Endothelial cell of umbilical vein (primary cell): ENCODE results near the gene CCDC40. TPM values are rescaled to one million over a fixed set of nuclear protein-coding genes. Genes with fewer than 3 reads are reported as not detected.

Source experiments
- BruUV-seq: library from RNA; stranded (reverse); fragments of 400-500 nt; replicated peaks from 2 replicates; lab custom pipeline; 2021; lab: Mats Ljungman, UMichigan
- CTCF ChIA-PET: fragments of 300-600, 350-600 bp; sonication (Branson Sonifier 250); formaldehyde crosslinking; loops from one replicate; lab custom pipeline; 2021; ENCODE audit warnings: antibody characterized with exemption, inconsistent platforms; lab: Charles Lee
- POLR2A ChIA-PET: fragments of 300-600, 350-600 bp; sonication (Branson Sonifier 250); formaldehyde crosslinking; loops from one replicate; lab custom pipeline; 2021; ENCODE audit warnings: antibody characterized with exemption, inconsistent platforms; lab: Charles Lee
- DNase-seq: peaks from one replicate; pipeline ENCODE4 v3.0.0-alpha.2; 2011; ENCODE audit warnings: low read depth, low spot score
- FAIRE-seq: peaks from 2 replicates; lab custom pipeline; 2011; peaks lifted over from hg19 to GRCh38; lab: Jason Lieb, UNC
- H2AFZ ChIP-seq: 2 replicates; pipeline ENCODE4 v1.6.0; 2012; ENCODE audit warnings: low read depth, low read length, control low read depth, inconsistent platforms
- H3K27ac ChIP-seq: 2 replicates; pipeline ENCODE4 v1.5.1; 2011; ENCODE audit warnings: low read depth, mild to moderate bottlenecking, control low read depth, low read length, moderate library complexity; ENCODE audit not compliant: insufficient read depth
- H3K27me3 ChIP-seq, 2 experiments: 2 replicates each; pipeline versions ENCODE4 v1.6.0 to v1.6.1; 2011; ENCODE audit warnings: low read length in 2 of 2, mixed read lengths in 1 of 2; ENCODE audit not compliant: control insufficient read depth in 2 of 2, insufficient read depth in 2 of 2
- H3K36me3 ChIP-seq, 2 experiments: 2 replicates in 1 of 2; 3 replicates in 1 of 2; pipeline ENCODE4 v1.5.1; 2011; ENCODE audit warnings: low read length in 2 of 2, mild to moderate bottlenecking in 1 of 2, moderate library complexity in 1 of 2; ENCODE audit not compliant: control insufficient read depth in 2 of 2, insufficient read depth in 2 of 2; ENCODE audit errors: extremely low read depth in 1 of 2
- H3K4me1 ChIP-seq: 3 replicates; pipeline ENCODE4 v1.5.1; 2011; ENCODE audit warnings: mild to moderate bottlenecking, low read length; ENCODE audit not compliant: control insufficient read depth, insufficient read depth; ENCODE audit errors: extremely low read depth
- H3K4me2 ChIP-seq: 2 replicates; pipeline ENCODE4 v1.6.1; 2011; ENCODE audit warnings: low read length, control low read depth, mixed read lengths; ENCODE audit not compliant: insufficient read depth
- H3K4me3 ChIP-seq, 3 experiments: fragments of 200-600 bp in 1 of 3; sonication (generic), shearing (Covaris generic) in 1 of 3; replicated peaks in 1 of 3; 2 replicates each; pipeline ENCODE4 v1.5.1; 2011 to 2016; ENCODE audit warnings: control low read depth in 3 of 3, low read length in 3 of 3, mild to moderate bottlenecking in 2 of 3, inconsistent platforms in 1 of 3, low read depth in 1 of 3, moderate library complexity in 1 of 3; ENCODE audit not compliant: insufficient read depth in 1 of 3
- H3K79me2 ChIP-seq: 2 replicates; pipeline ENCODE4 v1.6.0; 2012; ENCODE audit warnings: low read length, inconsistent platforms; ENCODE audit not compliant: control insufficient read depth, insufficient read depth
- H3K9ac ChIP-seq: replicated peaks from 2 replicates; pipeline ENCODE3; 2011; ENCODE audit warnings: low read length, control low read depth; ENCODE audit not compliant: insufficient read depth; ENCODE audit errors: extremely low read depth
- H3K9me1 ChIP-seq: replicated peaks from 3 replicates; pipeline ENCODE4 v1.6.0; 2011; ENCODE audit warnings: mild to moderate bottlenecking, low read length; ENCODE audit not compliant: control insufficient read depth, insufficient read depth; ENCODE audit errors: extremely low read depth
- H3K9me3 ChIP-seq: replicated peaks from 2 replicates; pipeline ENCODE4 v1.5.1; 2012; ENCODE audit warnings: low read length, inconsistent platforms; ENCODE audit not compliant: control insufficient read depth, insufficient read depth
- H4K20me1 ChIP-seq: replicated peaks from 2 replicates; pipeline ENCODE3; 2011; ENCODE audit warnings: mild to moderate bottlenecking, low read length; ENCODE audit not compliant: control insufficient read depth, insufficient read depth; ENCODE audit errors: extremely low read depth
- CTCF ChIP-seq, 2 donors: IDR thresholded peaks; 1 replicate in 1 of 2; 2 replicates in 1 of 2; pipeline ENCODE4 v1.5.1; 2011; ENCODE audit warnings: low read length in 2 of 2, mild to moderate bottlenecking in 2 of 2, moderate library complexity in 2 of 2, control low read depth in 1 of 2, inconsistent platforms in 1 of 2, low read depth in 1 of 2; ENCODE audit not compliant: insufficient read depth in 1 of 2; ENCODE audit errors: extremely low read depth in 1 of 2
- MAX ChIP-seq: IDR thresholded peaks from 2 replicates; pipeline ENCODE4 v1.6.1; 2011; ENCODE audit not compliant: insufficient read depth, insufficient read length
- MYC ChIP-seq: IDR thresholded peaks from one replicate; pipeline ENCODE4 v1.6.1; 2011; ENCODE audit warnings: mild to moderate bottlenecking, low read depth, low read length
- dilution Hi-C: fragments of 300-500 bp; cut with MboI; formaldehyde crosslinking; loops from one replicate; pipeline ENCODE4 v1.15.0; 2019; ENCODE audit warnings: low sequenced_read_pairs; ENCODE audit not compliant: extremely low pct_ligation_motif_present
- intact Hi-C: fragments of 100-400 bp; cut with micrococcal nuclease; formaldehyde crosslinking; loops from one replicate; pipeline ENCODE4 v1.10.0; 2022
- polyA plus RNA-seq, 4 experiments: library from polyadenylated mRNA; depleted of rRNA in 3 of 4; stranded (reverse) in 3 of 4; unstranded in 1 of 4; fragments of >200 nt; gene quantifications; 2 replicates each; pipeline versions ENCODE4 v1.2.1 to v1.2.3, GENCODE V29; 2011 to 2012; ENCODE audit warnings: missing spikeins in 1 of 4
- total RNA-seq: library from RNA; stranded (reverse); gene quantifications from 2 replicates; pipeline ENCODE4 v1.2.3, GENCODE V29; 2021

Gene CCDC40
- total and polyA plus RNA-seq, 2 donors (not counting 3 experiments of a cell fraction or from before 2014, with no cell fraction given) = 1.4 to 5.5 TPM

DNA sequence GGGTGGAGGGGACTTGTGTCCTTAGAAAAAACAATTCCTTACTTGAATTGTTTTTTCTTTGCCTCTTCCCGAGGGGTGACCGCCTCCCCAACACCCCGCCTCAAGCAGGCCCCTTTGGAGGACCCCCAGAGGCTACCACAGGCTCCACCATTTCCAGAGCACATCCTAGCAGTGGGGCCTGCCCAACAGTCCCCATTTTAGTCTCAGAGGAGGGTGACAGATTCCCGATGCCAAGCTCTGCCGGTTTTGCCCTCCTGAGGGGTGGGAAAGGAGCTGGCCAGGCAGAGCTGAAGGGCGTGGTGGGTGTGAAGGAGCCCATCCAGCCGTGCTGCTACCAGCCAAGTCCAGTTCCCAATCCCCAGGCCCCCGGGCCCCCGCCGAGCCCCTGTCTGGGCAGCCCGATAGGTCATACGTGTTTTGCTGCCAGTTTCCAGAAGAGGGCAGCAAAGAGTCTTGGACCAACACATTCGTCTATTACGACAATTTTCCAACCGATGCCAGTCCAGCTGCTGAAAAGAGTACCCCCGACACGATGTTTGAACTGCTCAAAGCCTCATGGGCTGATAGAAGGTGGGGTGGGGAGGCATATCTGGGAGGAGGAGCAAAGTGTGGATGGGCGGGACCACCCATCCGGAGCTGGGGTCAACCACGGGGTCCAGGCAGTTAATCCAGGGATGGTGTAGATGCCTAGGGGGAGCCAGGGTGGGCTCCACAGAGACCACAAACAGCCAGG lies 46.1 kb downstream of the CCDC40 start:
- CTCF ChIA-PET = interaction anchor here (0.6 to 2.9 kb wide), 21 partner anchors 8 to 280 kb away, joined by 3 to 29 read pairs (median 4); partner anchors contain the start of gene GAA
- no peak overlapping the region for H3K9ac ChIP-seq
- dilution Hi-C loops (no loop called here), intact Hi-C loops (loop anchor here (1.0 kb wide), 2 partner anchors 42 to 74 kb away; no protein-coding TSS in a partner anchor)
- H3K9me1 ChIP-seq = no peaks in the 10 kb centered on the region
- H3K79me2 ChIP-seq = no peaks in the 10 kb centered on the region
- H3K27me3 ChIP-seq = no peaks in the 10 kb centered on the region
- H3K4me3 ChIP-seq = no peak overlapping the region
- FAIRE-seq = peak; percentile 87
- H4K20me1 ChIP-seq = no peaks in the 10 kb centered on the region
- H3K4me2 ChIP-seq = no peak overlapping the region
- H3K9me3 ChIP-seq = no peaks in the 10 kb centered on the region
- POLR2A ChIA-PET = interaction anchor here (0.6 kb wide), 1 partner anchor 143 kb away, joined by 3 read pairs; no protein-coding TSS in a partner anchor
- no peak overlapping the region for H3K27ac ChIP-seq
- no peaks in the 10 kb centered on the region for H3K4me1 ChIP-seq
- H3K36me3 ChIP-seq = no peaks in the 10 kb centered on the region
- TF ChIP-seq CTCF (IDR thresholded peaks at IDR 0.05; ENCODE audit: extremely low read depth in 1 of 2, insufficient read depth in 1 of 2, low read depth in 1 of 2, low read length in 2 of 2) (peak; percentile 50 to 84), MAX (no peak), MYC (no peak)
- peak overlapping the region; percentile 37 for H2AFZ ChIP-seq
- no TSS peak for BruUV-seq
- peak; percentile 59 for DNase-seq
